Measurements from ENCODE around the gene UNC13C.

Gene UNC13C

GRCh38 chr15:54681584-54681983, 703.3 kb downstream of the UNC13C start:
- Histone ChIP-seq H3K27ac (ENCODE audit: low read depth, low read length) (no peak overlapping the region), H3K79me2 (ENCODE audit: control insufficient read depth, low read length) (no peaks in the 10 kb centered on the region)

More at GRCh38 chr15:54681584-54681983, 703.3 kb downstream of the UNC13C start:
- TF ChIP-seq EZH2phosphoT487 (IDR thresholded peaks at IDR 0.05; ENCODE audit: borderline replicate concordance, low read length): no peak
- TF ChIP-seq CTCF (IDR thresholded peaks at IDR 0.05; ENCODE audit: low read depth, low read length, poor library complexity, severe bottlenecking): no peak
- Histone ChIP-seq H3K4me2 (ENCODE audit: low read length) (no peak overlapping the region), H3K9me3 (ENCODE audit: control insufficient read depth, insufficient read depth, low read length) (no peaks in the 10 kb centered on the region), H3K36me3 (ENCODE audit: control insufficient read depth, low read length) (no peaks in the 10 kb centered on the region), H3K4me1 (ENCODE audit: control insufficient read depth, low read length) (no peaks in the 10 kb centered on the region), H3K27me3 (ENCODE audit: control insufficient read depth, low read length) (no peaks in the 10 kb centered on the region), H3K9me2 (replicated peaks; ENCODE audit: control insufficient read depth, low read length) (no peaks in the 10 kb centered on the region), H4K20me1 (ENCODE audit: control insufficient read depth, insufficient read depth, low read depth, low read length) (no peaks in the 10 kb centered on the region), H3F3A (ENCODE audit: control insufficient read depth, insufficient read depth) (no peaks in the 10 kb centered on the region), H3K4me3 (ENCODE audit: low read length) (no peak overlapping the region)
